SK-N-SH (cell line): ENCODE measurements around the gene CPZ. TPM values are rescaled to one million over a fixed set of nuclear protein-coding genes. Genes with fewer than 3 reads are reported as not detected.

Source experiments
- CTCF ChIA-PET: fragments of 300-600, 350-600 bp; formaldehyde crosslinking; extraction: SDS; loops from one replicate; lab custom pipeline; 2021; lab: Yijun Ruan, JAX
- POLR2A ChIA-PET: fragments of 350-600 bp; sonication (Branson Sonifier 250); formaldehyde crosslinking; extraction: SDS; loops from one replicate; lab custom pipeline; 2020; ENCODE audit warnings: antibody characterized with exemption, inconsistent platforms; lab: Yijun Ruan, JAX
- DNase-seq: peaks from one replicate; pipeline ENCODE4 v3.0.0; 2012
- H2AFZ ChIP-seq: fragments of 200-600 bp; sonication (generic); 2 replicates; pipeline ENCODE4 v1.8.1; 2016; ENCODE audit warnings: antibody characterized with exemption, mild to moderate bottlenecking, low read depth
- H3F3A ChIP-seq: fragments of 200-600 bp; sonication (generic); replicated peaks from 2 replicates; pipeline ENCODE3; 2016; ENCODE audit warnings: antibody characterized with exemption, mild to moderate bottlenecking; ENCODE audit not compliant: insufficient read depth
- H3K27ac ChIP-seq, 2 experiments: fragments of 200-500 bp in 1 of 2; fragments of 200-600 bp in 1 of 2; sonication (Bioruptor generic) in 1 of 2; sonication (generic), shearing (Covaris generic) in 1 of 2; 2 replicates each; pipeline versions ENCODE4 v1.5.1 to v1.6.1; 2014 to 2016; ENCODE audit warnings: low read depth in 2 of 2, inconsistent platforms in 1 of 2, low read length in 1 of 2, mild to moderate bottlenecking in 1 of 2, mixed read lengths in 1 of 2
- H3K27me3 ChIP-seq: fragments of 200-600 bp; sonication (generic), shearing (Covaris generic); 2 replicates; pipeline ENCODE4 v1.6.1; 2016; ENCODE audit warnings: mixed run types; ENCODE audit not compliant: insufficient read depth
- H3K36me3 ChIP-seq, 2 experiments: fragments of 200-500 bp in 1 of 2; fragments of 200-600 bp in 1 of 2; sonication (Bioruptor generic) in 1 of 2; sonication (generic) in 1 of 2; replicated peaks in 1 of 2; 2 replicates each; pipeline versions ENCODE3 to v1.5.1; 2014 to 2016; ENCODE audit warnings: low read length in 1 of 2, mild to moderate bottlenecking in 1 of 2; ENCODE audit not compliant: insufficient read depth in 2 of 2, control insufficient read depth in 1 of 2
- H3K4me1 ChIP-seq, 2 experiments: fragments of 200-500 bp in 1 of 2; fragments of 200-600 bp in 1 of 2; sonication (Bioruptor generic) in 1 of 2; sonication (generic), shearing (Covaris generic) in 1 of 2; 2 replicates each; pipeline versions ENCODE4 v1.5.1 to v1.6.1; 2014 to 2016; ENCODE audit warnings: low read depth in 1 of 2, low read length in 1 of 2, mixed run types in 1 of 2; ENCODE audit not compliant: insufficient read depth in 2 of 2, control insufficient read depth in 1 of 2
- H3K4me2 ChIP-seq: fragments of 200-600 bp; sonication (generic), shearing (Covaris generic); 2 replicates; pipeline ENCODE4 v1.6.1; 2017; ENCODE audit warnings: mixed run types
- H3K4me3 ChIP-seq, 2 experiments: fragments of 200-500 bp in 1 of 2; fragments of 200-600 bp in 1 of 2; sonication (Bioruptor generic) in 1 of 2; sonication (generic), shearing (Covaris generic) in 1 of 2; 2 replicates each; pipeline versions ENCODE4 v1.5.1 to v1.8.1; 2014 to 2016; ENCODE audit warnings: low read depth in 2 of 2, inconsistent platforms in 1 of 2, low read length in 1 of 2, mild to moderate bottlenecking in 1 of 2, mixed read lengths in 1 of 2, moderate library complexity in 1 of 2
- H3K79me2 ChIP-seq: fragments of 200-600 bp; sonication (generic); 2 replicates; pipeline ENCODE4 v1.8.1; 2017; ENCODE audit warnings: mild to moderate bottlenecking; ENCODE audit not compliant: insufficient read depth
- H3K9ac ChIP-seq: fragments of 200-600 bp; sonication (generic); 2 replicates; pipeline ENCODE4 v1.6.1; 2017; ENCODE audit warnings: mixed run types
- H3K9me2 ChIP-seq: fragments of 200-600 bp; sonication (generic); 2 replicates; pipeline ENCODE4 v1.6.1; 2017; ENCODE audit warnings: mixed run types
- H3K9me3 ChIP-seq: fragments of 200-600 bp; sonication (generic); 2 replicates; pipeline ENCODE4 v1.6.1; 2017; ENCODE audit warnings: mixed run types, mild to moderate bottlenecking, moderate library complexity
- H4K20me1 ChIP-seq: fragments of 200-600 bp; sonication (generic); 2 replicates; pipeline ENCODE4 v1.6.1; 2017; ENCODE audit warnings: mild to moderate bottlenecking, mixed run types; ENCODE audit not compliant: insufficient read depth
- ELF1 ChIP-seq: IDR thresholded peaks from 2 replicates; pipeline ENCODE4 v1.4.0; 2012
- FOSL2 ChIP-seq: IDR thresholded peaks from 2 replicates; pipeline ENCODE4 v1.4.0; 2012; ENCODE audit warnings: low read depth, mild to moderate bottlenecking, moderate library complexity, borderline replicate concordance
- FOXJ3 ChIP-seq: sonication (generic); formaldehyde crosslinking; IDR thresholded peaks from 2 replicates; pipeline ENCODE4 v1.5.1; 2020; ENCODE audit warnings: mild to moderate bottlenecking, missing genetic modification reagents
- FOXM1 ChIP-seq: IDR thresholded peaks from 2 replicates; pipeline ENCODE4 v1.4.0; 2012; ENCODE audit warnings: low read depth, mild to moderate bottlenecking
- GATA2 ChIP-seq: sonication (generic); formaldehyde crosslinking; IDR thresholded peaks from 2 replicates; pipeline ENCODE4 v1.5.0; 2020; ENCODE audit warnings: mild to moderate bottlenecking, missing genetic modification reagents
- MEF2A ChIP-seq: IDR thresholded peaks from 2 replicates; pipeline ENCODE4 v1.4.0; 2012; ENCODE audit warnings: low read depth, borderline replicate concordance
- RCOR1 ChIP-seq: fragments of 150-350 bp; IDR thresholded peaks from 2 replicates; pipeline ENCODE4 v1.6.1; 2017; ENCODE audit warnings: antibody characterized with exemption, low read length
- SIN3A ChIP-seq: IDR thresholded peaks from 2 replicates; pipeline ENCODE4 v1.6.1; 2012; ENCODE audit warnings: low read depth, mild to moderate bottlenecking, low read length, moderate library complexity, borderline replicate concordance
- TAF1 ChIP-seq: IDR thresholded peaks from 2 replicates; pipeline ENCODE4 v1.6.1; 2012; ENCODE audit warnings: low read depth, mild to moderate bottlenecking, low read length, moderate library complexity, borderline replicate concordance
- WGBS: methylation state at CpG from one replicate; pipeline ENCODE4 v1.1.6; 2017; ENCODE audit warnings: low lambda C conversion rate; 5-methylcytosine and 5-hydroxymethylcytosine counted together
- polyA plus RNA-seq, 3 experiments: library from polyadenylated mRNA; depleted of rRNA; stranded (reverse); fragments of >200 nt; gene quantifications; 2 replicates each; pipeline ENCODE4 v1.2.3, GENCODE V29; 2012
- TF ChIP-seq, protein P1 (sequence below): IDR thresholded peaks from 2 replicates; pipeline ENCODE4 v1.4.0; 2012; ENCODE audit warnings: low read depth, borderline replicate concordance
- TF ChIP-seq, protein P2 (sequence below): fragments of 150-350 bp; IDR thresholded peaks from 2 replicates; pipeline ENCODE4 v1.6.1; 2017; ENCODE audit warnings: antibody characterized with exemption, low read length, low read depth, borderline replicate concordance
- TF ChIP-seq, protein P3 (sequence below): IDR thresholded peaks from 2 replicates; pipeline ENCODE4 v1.6.1; 2012; ENCODE audit warnings: mild to moderate bottlenecking, low read depth, low read length, moderate library complexity
- TF ChIP-seq, protein P4 (sequence below): IDR thresholded peaks from 2 replicates; pipeline ENCODE4 v1.4.0; 2012; ENCODE audit warnings: low read depth, borderline replicate concordance
- TF ChIP-seq, protein P5 (sequence below): fragments of 150-350 bp; IDR thresholded peaks from 2 replicates; pipeline ENCODE4 v1.6.1; 2016; ENCODE audit warnings: mild to moderate bottlenecking, low read depth, low read length

CPZ gene
- polyA plus RNA-seq, 1 of the 3 experiments (the other 2 are of a cell fraction): not detected

- ChIA-PET CTCF (interaction anchor here (1.0 to 2.4 kb wide), 4 partner anchors 12 to 99 kb away, joined by 3 to 8 read pairs (median 5); no protein-coding TSS in a partner anchor), POLR2A (no interaction called here)
- no peak overlapping the region for H3K4me3 ChIP-seq
- H2AFZ ChIP-seq: no peak overlapping the region
- H3K9me2 ChIP-seq: no peaks in the 10 kb centered on the region
- TF ChIP-seq, protein P1, sequence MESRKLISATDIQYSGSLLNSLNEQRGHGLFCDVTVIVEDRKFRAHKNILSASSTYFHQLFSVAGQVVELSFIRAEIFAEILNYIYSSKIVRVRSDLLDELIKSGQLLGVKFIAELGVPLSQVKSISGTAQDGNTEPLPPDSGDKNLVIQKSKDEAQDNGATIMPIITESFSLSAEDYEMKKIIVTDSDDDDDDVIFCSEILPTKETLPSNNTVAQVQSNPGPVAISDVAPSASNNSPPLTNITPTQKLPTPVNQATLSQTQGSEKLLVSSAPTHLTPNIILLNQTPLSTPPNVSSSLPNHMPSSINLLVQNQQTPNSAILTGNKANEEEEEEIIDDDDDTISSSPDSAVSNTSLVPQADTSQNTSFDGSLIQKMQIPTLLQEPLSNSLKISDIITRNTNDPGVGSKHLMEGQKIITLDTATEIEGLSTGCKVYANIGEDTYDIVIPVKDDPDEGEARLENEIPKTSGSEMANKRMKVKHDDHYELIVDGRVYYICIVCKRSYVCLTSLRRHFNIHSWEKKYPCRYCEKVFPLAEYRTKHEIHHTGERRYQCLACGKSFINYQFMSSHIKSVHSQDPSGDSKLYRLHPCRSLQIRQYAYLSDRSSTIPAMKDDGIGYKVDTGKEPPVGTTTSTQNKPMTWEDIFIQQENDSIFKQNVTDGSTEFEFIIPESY: no peak
- TF ChIP-seq SIN3A: no peak
- TF ChIP-seq, protein P2, sequence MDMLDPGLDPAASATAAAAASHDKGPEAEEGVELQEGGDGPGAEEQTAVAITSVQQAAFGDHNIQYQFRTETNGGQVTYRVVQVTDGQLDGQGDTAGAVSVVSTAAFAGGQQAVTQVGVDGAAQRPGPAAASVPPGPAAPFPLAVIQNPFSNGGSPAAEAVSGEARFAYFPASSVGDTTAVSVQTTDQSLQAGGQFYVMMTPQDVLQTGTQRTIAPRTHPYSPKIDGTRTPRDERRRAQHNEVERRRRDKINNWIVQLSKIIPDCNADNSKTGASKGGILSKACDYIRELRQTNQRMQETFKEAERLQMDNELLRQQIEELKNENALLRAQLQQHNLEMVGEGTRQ: no peak
- TF ChIP-seq, protein P3, sequence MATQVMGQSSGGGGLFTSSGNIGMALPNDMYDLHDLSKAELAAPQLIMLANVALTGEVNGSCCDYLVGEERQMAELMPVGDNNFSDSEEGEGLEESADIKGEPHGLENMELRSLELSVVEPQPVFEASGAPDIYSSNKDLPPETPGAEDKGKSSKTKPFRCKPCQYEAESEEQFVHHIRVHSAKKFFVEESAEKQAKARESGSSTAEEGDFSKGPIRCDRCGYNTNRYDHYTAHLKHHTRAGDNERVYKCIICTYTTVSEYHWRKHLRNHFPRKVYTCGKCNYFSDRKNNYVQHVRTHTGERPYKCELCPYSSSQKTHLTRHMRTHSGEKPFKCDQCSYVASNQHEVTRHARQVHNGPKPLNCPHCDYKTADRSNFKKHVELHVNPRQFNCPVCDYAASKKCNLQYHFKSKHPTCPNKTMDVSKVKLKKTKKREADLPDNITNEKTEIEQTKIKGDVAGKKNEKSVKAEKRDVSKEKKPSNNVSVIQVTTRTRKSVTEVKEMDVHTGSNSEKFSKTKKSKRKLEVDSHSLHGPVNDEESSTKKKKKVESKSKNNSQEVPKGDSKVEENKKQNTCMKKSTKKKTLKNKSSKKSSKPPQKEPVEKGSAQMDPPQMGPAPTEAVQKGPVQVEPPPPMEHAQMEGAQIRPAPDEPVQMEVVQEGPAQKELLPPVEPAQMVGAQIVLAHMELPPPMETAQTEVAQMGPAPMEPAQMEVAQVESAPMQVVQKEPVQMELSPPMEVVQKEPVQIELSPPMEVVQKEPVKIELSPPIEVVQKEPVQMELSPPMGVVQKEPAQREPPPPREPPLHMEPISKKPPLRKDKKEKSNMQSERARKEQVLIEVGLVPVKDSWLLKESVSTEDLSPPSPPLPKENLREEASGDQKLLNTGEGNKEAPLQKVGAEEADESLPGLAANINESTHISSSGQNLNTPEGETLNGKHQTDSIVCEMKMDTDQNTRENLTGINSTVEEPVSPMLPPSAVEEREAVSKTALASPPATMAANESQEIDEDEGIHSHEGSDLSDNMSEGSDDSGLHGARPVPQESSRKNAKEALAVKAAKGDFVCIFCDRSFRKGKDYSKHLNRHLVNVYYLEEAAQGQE: no peak
- no peak for TF ChIP-seq ELF1
- TF ChIP-seq FOSL2: no peak
- TF ChIP-seq, protein P4, sequence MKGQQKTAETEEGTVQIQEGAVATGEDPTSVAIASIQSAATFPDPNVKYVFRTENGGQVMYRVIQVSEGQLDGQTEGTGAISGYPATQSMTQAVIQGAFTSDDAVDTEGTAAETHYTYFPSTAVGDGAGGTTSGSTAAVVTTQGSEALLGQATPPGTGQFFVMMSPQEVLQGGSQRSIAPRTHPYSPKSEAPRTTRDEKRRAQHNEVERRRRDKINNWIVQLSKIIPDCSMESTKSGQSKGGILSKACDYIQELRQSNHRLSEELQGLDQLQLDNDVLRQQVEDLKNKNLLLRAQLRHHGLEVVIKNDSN: no peak
- TF ChIP-seq, protein P5, sequence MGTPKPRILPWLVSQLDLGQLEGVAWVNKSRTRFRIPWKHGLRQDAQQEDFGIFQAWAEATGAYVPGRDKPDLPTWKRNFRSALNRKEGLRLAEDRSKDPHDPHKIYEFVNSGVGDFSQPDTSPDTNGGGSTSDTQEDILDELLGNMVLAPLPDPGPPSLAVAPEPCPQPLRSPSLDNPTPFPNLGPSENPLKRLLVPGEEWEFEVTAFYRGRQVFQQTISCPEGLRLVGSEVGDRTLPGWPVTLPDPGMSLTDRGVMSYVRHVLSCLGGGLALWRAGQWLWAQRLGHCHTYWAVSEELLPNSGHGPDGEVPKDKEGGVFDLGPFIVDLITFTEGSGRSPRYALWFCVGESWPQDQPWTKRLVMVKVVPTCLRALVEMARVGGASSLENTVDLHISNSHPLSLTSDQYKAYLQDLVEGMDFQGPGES: no peak
- no peak for TF ChIP-seq TAF1
- TF ChIP-seq FOXM1: no peak
- no peak for TF ChIP-seq FOXJ3 (CRISPR knock-in tag)
- no peak for TF ChIP-seq RCOR1
- no peak for TF ChIP-seq MEF2A
- no peak for TF ChIP-seq GATA2 (CRISPR knock-in tag)
- no peaks in the 10 kb centered on the region for H3K36me3 ChIP-seq
- 37% methylated on average over 5 of the region's 5 CpGs for WGBS
- no peak overlapping the region for H3K9ac ChIP-seq
- DNase-seq: no peak
- no peaks in the 10 kb centered on the region; a peak in 1 of 4 replicates for H3K4me1 ChIP-seq
- H3K79me2 ChIP-seq: no peaks in the 10 kb centered on the region
- no peaks in the 10 kb centered on the region for H3K9me3 ChIP-seq
- H4K20me1 ChIP-seq: no peaks in the 10 kb centered on the region
- H3K27me3 ChIP-seq: no peaks in the 10 kb centered on the region
- H3K4me2 ChIP-seq: no peak overlapping the region
- no peaks in the 10 kb centered on the region for H3F3A ChIP-seq
- no peak overlapping the region for H3K27ac ChIP-seq
Observed at GRCh38 chr4:8568068-8568668, 24.4 kb upstream of the CPZ start.
